ENCODE data around the gene AMPD3.

The AMPD3 gene

GRCh38 chr11:10438458-10438857 is 16.6 kb upstream of the AMPD3 start:
- H3K4me1 ChIP-seq (ENCODE audit: control insufficient read depth, insufficient read depth, low read length, unreplicated experiment), result no peaks in the 10 kb centered on the region
- H3K27me3 ChIP-seq (ENCODE audit: insufficient read depth, low read length), result no peaks in the 10 kb centered on the region
- no peak overlapping the region for H3K4me3 ChIP-seq (ENCODE audit: low read depth, low read length)
- H2AFZ ChIP-seq (ENCODE audit: low read length, unreplicated experiment), result no peak overlapping the region
- no peaks in the 10 kb centered on the region for H3K79me2 ChIP-seq (ENCODE audit: control insufficient read depth, insufficient read depth, low read length, unreplicated experiment)
- H3K36me3 ChIP-seq (ENCODE audit: insufficient read depth, low read length), result no peaks in the 10 kb centered on the region
- H3K27ac ChIP-seq (ENCODE audit: low read depth, low read length), result no peak overlapping the region

DNA sequence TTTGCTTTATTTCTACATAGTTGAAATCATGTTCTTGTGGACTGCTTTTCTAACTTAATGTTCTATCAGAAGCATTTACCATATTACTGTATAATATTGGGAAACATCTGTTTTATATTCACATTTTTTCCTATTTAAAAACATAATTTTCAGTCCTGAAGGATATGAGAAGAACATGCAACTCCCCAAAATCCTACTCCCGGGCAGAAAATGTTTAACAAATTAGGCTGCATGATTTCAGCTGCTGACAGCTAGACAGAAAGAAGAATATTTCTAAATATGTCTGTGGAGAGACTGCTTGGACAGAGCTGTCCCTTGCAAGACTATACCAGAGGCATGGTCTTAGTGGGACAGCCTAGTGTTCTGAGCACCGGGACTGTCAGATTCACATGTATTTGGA is 15.7 kb upstream of the AMPD3 start:
- Histone ChIP-seq H3K27me3 (ENCODE audit: insufficient read depth, low read length) (no peaks in the 10 kb centered on the region), H3K79me2 (ENCODE audit: control insufficient read depth, insufficient read depth, low read length, unreplicated experiment) (no peaks in the 10 kb centered on the region), H3K27ac (ENCODE audit: low read depth, low read length) (no peak overlapping the region), H3K4me3 (ENCODE audit: low read depth, low read length) (no peak overlapping the region), H2AFZ (ENCODE audit: low read length, unreplicated experiment) (no peak overlapping the region), H3K4me1 (ENCODE audit: control insufficient read depth, insufficient read depth, low read length, unreplicated experiment) (no peaks in the 10 kb centered on the region), H3K36me3 (ENCODE audit: insufficient read depth, low read length) (no peaks in the 10 kb centered on the region)

- Histone ChIP-seq H3K79me2 (ENCODE audit: control insufficient read depth, insufficient read depth, low read length, unreplicated experiment) (no peaks in the 10 kb centered on the region), H3K36me3 (ENCODE audit: insufficient read depth, low read length) (no peaks in the 10 kb centered on the region), H3K4me3 (ENCODE audit: low read depth, low read length) (no peak overlapping the region), H3K27me3 (ENCODE audit: insufficient read depth, low read length) (no peaks in the 10 kb centered on the region), H3K4me1 (ENCODE audit: control insufficient read depth, insufficient read depth, low read length, unreplicated experiment) (no peaks in the 10 kb centered on the region), H2AFZ (ENCODE audit: low read length, unreplicated experiment) (no peak overlapping the region), H3K27ac (ENCODE audit: low read depth, low read length) (no peak overlapping the region)
Observed at GRCh38 chr11:10439924-10440323, 15.1 kb upstream of the AMPD3 start.

- Histone ChIP-seq H3K27me3 (ENCODE audit: insufficient read depth, low read length) (no peaks in the 10 kb centered on the region), H3K79me2 (ENCODE audit: control insufficient read depth, insufficient read depth, low read length, unreplicated experiment) (no peaks in the 10 kb centered on the region), H3K4me1 (ENCODE audit: control insufficient read depth, insufficient read depth, low read length, unreplicated experiment) (no peaks in the 10 kb centered on the region), H2AFZ (ENCODE audit: low read length, unreplicated experiment) (no peak overlapping the region), H3K4me3 (ENCODE audit: low read depth, low read length) (no peak overlapping the region), H3K36me3 (ENCODE audit: insufficient read depth, low read length) (no peaks in the 10 kb centered on the region), H3K27ac (ENCODE audit: low read depth, low read length) (no peak overlapping the region)
Observed at GRCh38 chr11:10440401-10440800, 14.7 kb upstream of the AMPD3 start.

GRCh38 chr11:10441091-10441490 is 14.0 kb upstream of the AMPD3 start:
- no peaks in the 10 kb centered on the region for H3K79me2 ChIP-seq (ENCODE audit: control insufficient read depth, insufficient read depth, low read length, unreplicated experiment)
- no peaks in the 10 kb centered on the region for H3K4me1 ChIP-seq (ENCODE audit: control insufficient read depth, insufficient read depth, low read length, unreplicated experiment)
- H2AFZ ChIP-seq (ENCODE audit: low read length, unreplicated experiment), result no peak overlapping the region
- H3K36me3 ChIP-seq (ENCODE audit: insufficient read depth, low read length), result no peaks in the 10 kb centered on the region
- no peaks in the 10 kb centered on the region for H3K27me3 ChIP-seq (ENCODE audit: insufficient read depth, low read length)
- H3K4me3 ChIP-seq (ENCODE audit: low read depth, low read length), result no peak overlapping the region
- H3K27ac ChIP-seq (ENCODE audit: low read depth, low read length), result no peak overlapping the region

GRCh38 chr11:10441652-10442503 is 13.2 kb upstream of the AMPD3 start:
- Histone ChIP-seq H3K79me2 (ENCODE audit: control insufficient read depth, insufficient read depth, low read length, unreplicated experiment) (no peaks in the 10 kb centered on the region), H2AFZ (ENCODE audit: low read length, unreplicated experiment) (no peak overlapping the region), H3K36me3 (ENCODE audit: insufficient read depth, low read length) (no peaks in the 10 kb centered on the region), H3K4me1 (ENCODE audit: control insufficient read depth, insufficient read depth, low read length, unreplicated experiment) (no peaks in the 10 kb centered on the region), H3K4me3 (ENCODE audit: low read depth, low read length) (no peak overlapping the region), H3K27ac (ENCODE audit: low read depth, low read length) (no peak overlapping the region), H3K27me3 (ENCODE audit: insufficient read depth, low read length) (no peaks in the 10 kb centered on the region)

DNA sequence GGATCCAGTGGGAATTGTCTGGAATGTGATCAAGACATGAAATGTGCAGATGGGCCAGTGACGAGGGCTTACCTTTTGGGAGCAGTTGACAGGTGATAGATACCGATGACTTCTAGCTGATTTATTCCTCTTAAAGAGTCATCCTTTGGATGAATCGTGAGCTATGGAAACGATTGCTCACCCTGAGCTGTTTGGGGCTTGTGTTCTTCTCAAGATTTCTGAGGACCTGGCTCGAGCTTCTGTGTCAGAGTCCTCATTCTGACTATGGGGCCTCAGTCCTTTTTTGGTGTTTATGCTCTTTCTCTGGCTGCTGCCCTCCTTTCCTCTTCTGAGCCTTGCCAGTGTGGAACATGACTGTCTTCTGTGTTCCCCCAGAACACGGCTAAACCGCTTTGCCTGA is 11.9 kb upstream of the AMPD3 start:
- H3K36me3 ChIP-seq (ENCODE audit: insufficient read depth, low read length), result no peaks in the 10 kb centered on the region
- no peaks in the 10 kb centered on the region for H3K27me3 ChIP-seq (ENCODE audit: insufficient read depth, low read length)
- H3K27ac ChIP-seq (ENCODE audit: low read depth, low read length), result no peak overlapping the region
- H2AFZ ChIP-seq (ENCODE audit: low read length, unreplicated experiment), result no peak overlapping the region
- H3K4me1 ChIP-seq (ENCODE audit: control insufficient read depth, insufficient read depth, low read length, unreplicated experiment), result no peaks in the 10 kb centered on the region
- no peaks in the 10 kb centered on the region for H3K79me2 ChIP-seq (ENCODE audit: control insufficient read depth, insufficient read depth, low read length, unreplicated experiment)
- H3K4me3 ChIP-seq (ENCODE audit: low read depth, low read length), result no peak overlapping the region

DNA sequence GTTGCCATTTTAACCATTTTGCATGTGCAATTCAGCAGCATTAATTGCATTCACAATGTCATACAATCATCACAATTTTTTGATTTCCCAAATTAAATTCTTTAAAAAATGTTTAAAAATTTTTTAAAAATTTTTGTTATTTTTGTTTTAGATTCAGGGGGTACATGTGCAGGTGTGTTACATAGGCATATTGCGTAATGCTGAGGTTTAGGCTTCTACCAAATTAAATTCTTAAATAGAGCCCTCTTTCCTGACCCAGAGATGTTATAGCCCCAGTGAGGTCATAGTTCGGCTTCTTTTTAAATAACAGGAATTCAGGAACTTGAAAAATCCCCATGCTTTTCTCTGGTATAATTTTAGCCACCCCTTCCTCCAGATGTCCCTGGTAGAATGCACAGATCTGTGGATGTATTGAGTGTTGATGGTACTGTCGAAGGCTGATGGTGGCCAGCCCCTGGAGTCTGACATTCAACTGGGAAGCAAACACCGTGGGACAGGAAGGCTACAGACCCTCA is 11.3 kb upstream of the AMPD3 start:
- H3K79me2 ChIP-seq (ENCODE audit: control insufficient read depth, insufficient read depth, low read length, unreplicated experiment), result no peaks in the 10 kb centered on the region
- H3K4me3 ChIP-seq (ENCODE audit: low read depth, low read length), result no peak overlapping the region
- no peaks in the 10 kb centered on the region for H3K27me3 ChIP-seq (ENCODE audit: insufficient read depth, low read length)
- no peak overlapping the region for H3K27ac ChIP-seq (ENCODE audit: low read depth, low read length)
- no peaks in the 10 kb centered on the region for H3K4me1 ChIP-seq (ENCODE audit: control insufficient read depth, insufficient read depth, low read length, unreplicated experiment)
- H3K36me3 ChIP-seq (ENCODE audit: insufficient read depth, low read length), result no peaks in the 10 kb centered on the region
- H2AFZ ChIP-seq (ENCODE audit: low read length, unreplicated experiment), result no peak overlapping the region

GRCh38 chr11:10444725-10445315 is 10.2 kb upstream of the AMPD3 start:
- H3K4me3 ChIP-seq (ENCODE audit: low read depth, low read length), result no peak overlapping the region
- H3K4me1 ChIP-seq (ENCODE audit: control insufficient read depth, insufficient read depth, low read length, unreplicated experiment), result no peaks in the 10 kb centered on the region
- no peaks in the 10 kb centered on the region for H3K79me2 ChIP-seq (ENCODE audit: control insufficient read depth, insufficient read depth, low read length, unreplicated experiment)
- 0 out of 2 replicates have a peak, but pooled peaks cover 6% of the 10 kb centered on the region for H3K27me3 ChIP-seq (ENCODE audit: insufficient read depth, low read length)
- H3K36me3 ChIP-seq (ENCODE audit: insufficient read depth, low read length), result no peaks in the 10 kb centered on the region
- no peak overlapping the region for H3K27ac ChIP-seq (ENCODE audit: low read depth, low read length)
- no peak overlapping the region for H2AFZ ChIP-seq (ENCODE audit: low read length, unreplicated experiment)

DNA sequence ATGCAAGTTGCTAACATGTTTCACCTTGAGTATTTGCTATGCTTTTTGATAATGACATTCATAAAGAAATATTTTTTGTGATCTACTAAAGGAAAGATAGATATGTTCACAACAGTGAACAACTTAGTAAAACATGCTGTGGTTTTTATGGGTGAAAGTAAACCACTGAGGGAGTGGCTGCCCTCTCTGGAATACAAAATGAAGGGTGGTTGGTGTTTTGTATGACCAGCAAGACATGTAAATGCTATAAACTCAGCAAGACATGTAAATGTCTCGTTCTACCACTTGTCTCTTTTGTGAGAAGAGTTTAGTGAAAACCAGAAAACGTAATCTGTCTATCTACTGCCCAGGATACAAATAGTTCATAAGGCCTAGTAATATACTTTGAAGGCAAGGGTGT is 7.6 kb upstream of the AMPD3 start:
- H3K36me3 ChIP-seq (ENCODE audit: insufficient read depth, low read length), result no peaks in the 10 kb centered on the region
- H3K4me3 ChIP-seq (ENCODE audit: low read depth, low read length), result no peak overlapping the region
- H3K27ac ChIP-seq (ENCODE audit: low read depth, low read length), result no peak overlapping the region
- no peaks in the 10 kb centered on the region for H3K79me2 ChIP-seq (ENCODE audit: control insufficient read depth, insufficient read depth, low read length, unreplicated experiment)
- H3K4me1 ChIP-seq (ENCODE audit: control insufficient read depth, insufficient read depth, low read length, unreplicated experiment), result no peaks in the 10 kb centered on the region
- H3K27me3 ChIP-seq (ENCODE audit: insufficient read depth, low read length), result peaks cover 18% of the 10 kb centered on the region
- no peak overlapping the region for H2AFZ ChIP-seq (ENCODE audit: low read length, unreplicated experiment)

Measured in ACC112 (cell line).